ENCODE results near the gene SHOX.

The SHOX gene

GRCh38 chrX:618761-619450 lies 11.7 kb upstream of the SHOX start:
- H3K4ac ChIP-seq (ENCODE audit: low read depth in 1 of 2, low read length in 2 of 2): no peak overlapping the region
- H2AK5ac ChIP-seq (ENCODE audit: low read length, severe bottlenecking): no peak overlapping the region
- H3K14ac ChIP-seq (ENCODE audit: low read length in 2 of 2): no peak overlapping the region
- no peaks in the 10 kb centered on the region for H3K36me3 ChIP-seq (ENCODE audit: control insufficient read depth in 1 of 2, insufficient read depth in 2 of 2, low read depth in 1 of 2, low read length in 2 of 2)
- H3K4me1 ChIP-seq (ENCODE audit: control insufficient read depth, insufficient read depth, low read depth, low read length): no peaks in the 10 kb centered on the region
- no peak overlapping the region for H3K4me2 ChIP-seq (ENCODE audit: low read length, poor library complexity, severe bottlenecking)
- no peak overlapping the region for H3K27ac ChIP-seq (ENCODE audit: low read length, poor library complexity, severe bottlenecking)
- H4K91ac ChIP-seq (ENCODE audit: low read length): no peak overlapping the region
- H2AFZ ChIP-seq (ENCODE audit: low read depth, low read length): no peak overlapping the region
- H2BK12ac ChIP-seq (ENCODE audit: low read length in 2 of 2): no peak overlapping the region
- H3K79me1 ChIP-seq (replicated peaks; ENCODE audit: low read length, poor library complexity, severe bottlenecking): no peaks in the 10 kb centered on the region
- H3K27me3 ChIP-seq (ENCODE audit: control insufficient read depth in 1 of 2, insufficient read depth in 1 of 2, low read length in 2 of 2): peaks cover 33 to 38% of the 10 kb centered on the region in 2 experiments
- H2BK5ac ChIP-seq (ENCODE audit: low read depth, low read length, poor library complexity, severe bottlenecking): no peak overlapping the region
- DNase-seq: no peak
- WGBS: 23% methylated on average over 26 of the region's 54 CpGs
- H2BK120ac ChIP-seq (ENCODE audit: low read depth, low read length): no peak overlapping the region
- no peak overlapping the region for H4K8ac ChIP-seq (ENCODE audit: low read length)
- no peaks in the 10 kb centered on the region for H3K9me3 ChIP-seq (ENCODE audit: control insufficient read depth, low read length)
- H3K9ac ChIP-seq (ENCODE audit: low read length): no peak overlapping the region
- H3K4me3 ChIP-seq (ENCODE audit: insufficient read depth in 1 of 2, low read depth in 1 of 2, low read length in 2 of 2): no peak overlapping the region
- H3K18ac ChIP-seq (ENCODE audit: low read depth in 1 of 2, low read length in 2 of 2): no peak overlapping the region
- H2BK15ac ChIP-seq (ENCODE audit: low read depth, poor library complexity, severe bottlenecking): no peak overlapping the region
- no peak overlapping the region for H3K23ac ChIP-seq (ENCODE audit: low read length in 2 of 2)

- peaks cover 2% of the 10 kb centered on the region for H3K4me1 ChIP-seq (ENCODE audit: control insufficient read depth, insufficient read depth, low read depth, low read length)
- H2AK5ac ChIP-seq (ENCODE audit: low read length, severe bottlenecking): no peak overlapping the region
- no peaks in the 10 kb centered on the region for H3K9me3 ChIP-seq (ENCODE audit: control insufficient read depth, low read length)
- H2BK12ac ChIP-seq (ENCODE audit: low read length in 2 of 2): no peak overlapping the region
- H4K8ac ChIP-seq (ENCODE audit: low read length): no peak overlapping the region
- no peaks in the 10 kb centered on the region for H3K79me1 ChIP-seq (replicated peaks; ENCODE audit: low read length, poor library complexity, severe bottlenecking)
- peaks cover 36 to 43% of the 10 kb centered on the region in 2 experiments for H3K27me3 ChIP-seq (ENCODE audit: control insufficient read depth in 1 of 2, insufficient read depth in 1 of 2, low read length in 2 of 2)
- no peak overlapping the region for H3K23ac ChIP-seq (ENCODE audit: low read length in 2 of 2)
- no peak overlapping the region for H3K4me3 ChIP-seq (ENCODE audit: insufficient read depth in 1 of 2, low read depth in 1 of 2, low read length in 2 of 2)
- H3K36me3 ChIP-seq (ENCODE audit: control insufficient read depth in 1 of 2, insufficient read depth in 2 of 2, low read depth in 1 of 2, low read length in 2 of 2): no peaks in the 10 kb centered on the region
- no peak overlapping the region for H3K18ac ChIP-seq (ENCODE audit: low read depth in 1 of 2, low read length in 2 of 2)
- no peak overlapping the region for H4K91ac ChIP-seq (ENCODE audit: low read length)
- no peak overlapping the region for H3K9ac ChIP-seq (ENCODE audit: low read length)
- no peak overlapping the region for H2BK5ac ChIP-seq (ENCODE audit: low read depth, low read length, poor library complexity, severe bottlenecking)
- WGBS: 14% methylated on average over 10 of the region's 23 CpGs
- no peak for DNase-seq
- H3K14ac ChIP-seq (ENCODE audit: low read length in 2 of 2): no peak overlapping the region
- no peak overlapping the region for H3K4ac ChIP-seq (ENCODE audit: low read depth in 1 of 2, low read length in 2 of 2)
- no peak overlapping the region for H2BK15ac ChIP-seq (ENCODE audit: low read depth, poor library complexity, severe bottlenecking)
- no peak overlapping the region for H2BK120ac ChIP-seq (ENCODE audit: low read depth, low read length)
- no peak overlapping the region for H3K4me2 ChIP-seq (ENCODE audit: low read length, poor library complexity, severe bottlenecking)
- H2AFZ ChIP-seq (ENCODE audit: low read depth, low read length): no peak overlapping the region
- no peak overlapping the region for H3K27ac ChIP-seq (ENCODE audit: low read length, poor library complexity, severe bottlenecking)
Measured at GRCh38 chrX:619451-619811, 11.2 kb upstream of the SHOX start.

- Histone ChIP-seq H2BK120ac (ENCODE audit: low read depth, low read length) (no peak overlapping the region), H3K79me1 (replicated peaks; ENCODE audit: low read length, poor library complexity, severe bottlenecking) (no peaks in the 10 kb centered on the region), H3K36me3 (ENCODE audit: control insufficient read depth in 1 of 2, insufficient read depth in 2 of 2, low read depth in 1 of 2, low read length in 2 of 2) (no peaks in the 10 kb centered on the region), H3K4me1 (ENCODE audit: control insufficient read depth, insufficient read depth, low read depth, low read length) (peaks cover 2% of the 10 kb centered on the region), H3K23ac (ENCODE audit: low read length in 2 of 2) (no peak overlapping the region), H3K9me3 (ENCODE audit: control insufficient read depth, low read length) (no peaks in the 10 kb centered on the region), H4K91ac (ENCODE audit: low read length) (no peak overlapping the region), H2BK15ac (ENCODE audit: low read depth, poor library complexity, severe bottlenecking) (no peak overlapping the region), H4K8ac (ENCODE audit: low read length) (no peak overlapping the region), H3K4me2 (ENCODE audit: low read length, poor library complexity, severe bottlenecking) (no peak overlapping the region), H2AFZ (ENCODE audit: low read depth, low read length) (no peak overlapping the region), H2BK12ac (ENCODE audit: low read length in 2 of 2) (no peak overlapping the region), H3K4ac (ENCODE audit: low read depth in 1 of 2, low read length in 2 of 2) (no peak overlapping the region), H3K27me3 (ENCODE audit: control insufficient read depth in 1 of 2, insufficient read depth in 1 of 2, low read length in 2 of 2) (peaks cover 40 to 44% of the 10 kb centered on the region in 2 experiments), H3K9ac (ENCODE audit: low read length) (no peak overlapping the region), H3K4me3 (ENCODE audit: insufficient read depth in 1 of 2, low read depth in 1 of 2, low read length in 2 of 2) (no peak overlapping the region), H3K27ac (ENCODE audit: low read length, poor library complexity, severe bottlenecking) (no peak overlapping the region), H3K14ac (ENCODE audit: low read length in 2 of 2) (no peak overlapping the region), H3K18ac (ENCODE audit: low read depth in 1 of 2, low read length in 2 of 2) (no peak overlapping the region), H2BK5ac (ENCODE audit: low read depth, low read length, poor library complexity, severe bottlenecking) (no peak overlapping the region), H2AK5ac (ENCODE audit: low read length, severe bottlenecking) (no peak overlapping the region)
- 4% methylated on average over 48 of the region's 48 CpGs for WGBS
- DNase-seq: no peak
Measured at GRCh38 chrX:619812-620531, 10.6 kb upstream of the SHOX start.

- DNase-seq: no peak
- WGBS: 31% methylated on average over 9 of the region's 11 CpGs
- Histone ChIP-seq H3K4me3 (ENCODE audit: insufficient read depth in 1 of 2, low read depth in 1 of 2, low read length in 2 of 2) (no peak overlapping the region), H2BK12ac (ENCODE audit: low read length in 2 of 2) (no peak overlapping the region), H2BK15ac (ENCODE audit: low read depth, poor library complexity, severe bottlenecking) (no peak overlapping the region), H4K8ac (ENCODE audit: low read length) (no peak overlapping the region), H3K27me3 (ENCODE audit: control insufficient read depth in 1 of 2, insufficient read depth in 1 of 2, low read length in 2 of 2) (peaks cover 50 to 52% of the 10 kb centered on the region in 2 experiments), H3K4me1 (ENCODE audit: control insufficient read depth, insufficient read depth, low read depth, low read length) (peaks cover 2% of the 10 kb centered on the region), H3K4me2 (ENCODE audit: low read length, poor library complexity, severe bottlenecking) (no peak overlapping the region), H3K36me3 (ENCODE audit: control insufficient read depth in 1 of 2, insufficient read depth in 2 of 2, low read depth in 1 of 2, low read length in 2 of 2) (no peaks in the 10 kb centered on the region), H3K4ac (ENCODE audit: low read depth in 1 of 2, low read length in 2 of 2) (no peak overlapping the region), H3K14ac (ENCODE audit: low read length in 2 of 2) (no peak overlapping the region), H3K27ac (ENCODE audit: low read length, poor library complexity, severe bottlenecking) (no peak overlapping the region), H3K18ac (ENCODE audit: low read depth in 1 of 2, low read length in 2 of 2) (no peak overlapping the region), H3K9me3 (ENCODE audit: control insufficient read depth, low read length) (no peaks in the 10 kb centered on the region), H2BK5ac (ENCODE audit: low read depth, low read length, poor library complexity, severe bottlenecking) (no peak overlapping the region), H2BK120ac (ENCODE audit: low read depth, low read length) (no peak overlapping the region), H2AK5ac (ENCODE audit: low read length, severe bottlenecking) (no peak overlapping the region), H4K91ac (ENCODE audit: low read length) (no peak overlapping the region), H3K23ac (ENCODE audit: low read length in 2 of 2) (no peak overlapping the region), H3K79me1 (replicated peaks; ENCODE audit: low read length, poor library complexity, severe bottlenecking) (no peaks in the 10 kb centered on the region), H2AFZ (ENCODE audit: low read depth, low read length) (no peak overlapping the region), H3K9ac (ENCODE audit: low read length) (no peak overlapping the region)
Measured at GRCh38 chrX:621705-622503, 8.7 kb upstream of the SHOX start.
